GM18526 (cell line): Measurements from ENCODE around the gene RFC2.

Experiments
- POLR2A ChIP-seq: IDR thresholded peaks from 3 replicates; pipeline ENCODE4 v1.6.1; 2011; ENCODE audit not compliant: insufficient read length; ENCODE audit errors: extremely low read depth

The RFC2 gene

DNA sequence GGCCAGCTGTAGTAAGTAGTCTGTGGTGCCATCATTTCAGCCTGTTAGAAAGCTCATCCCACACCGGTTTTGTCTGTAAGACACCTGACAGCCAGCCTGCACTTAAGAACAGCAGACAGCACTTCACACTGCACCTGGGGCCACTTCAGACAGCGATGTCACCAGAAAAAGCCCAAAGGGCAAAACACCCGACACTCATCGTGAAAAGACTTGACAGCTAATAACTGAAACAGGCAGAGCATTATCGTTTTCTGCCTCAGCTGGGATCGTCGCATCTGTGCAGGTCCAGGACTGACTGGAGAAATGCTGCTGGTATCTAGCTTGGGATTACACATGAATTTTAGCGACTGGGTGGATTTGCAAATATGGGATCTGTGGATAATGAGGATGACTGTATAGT, 61.1 kb downstream of the RFC2 start:
- TF ChIP-seq POLR2A, result no peak

DNA sequence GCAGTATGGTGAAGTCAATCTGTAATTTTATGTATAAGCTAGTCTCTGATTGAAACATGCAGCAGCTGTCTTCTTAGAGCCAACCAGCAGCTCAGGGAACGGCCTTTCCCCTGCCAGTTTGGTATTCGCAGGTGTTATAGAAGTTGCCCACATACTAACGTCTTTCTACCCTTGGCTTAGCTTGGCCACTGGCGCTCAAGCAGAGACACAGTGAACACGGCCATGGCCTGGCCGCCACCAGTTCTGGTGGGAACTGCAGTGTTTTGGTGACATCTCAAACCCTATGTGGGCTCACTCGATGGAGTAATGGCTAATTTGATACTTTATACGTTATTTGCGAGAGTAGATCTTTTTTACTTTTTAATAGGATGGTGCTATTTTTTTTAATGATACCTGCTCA, 63.0 kb downstream of the RFC2 start:
- TF ChIP-seq POLR2A, result no peak

- TF ChIP-seq POLR2A, result no peak
Measured at GRCh38 chr7:74190259-74190658, 63.9 kb downstream of the RFC2 start.

DNA sequence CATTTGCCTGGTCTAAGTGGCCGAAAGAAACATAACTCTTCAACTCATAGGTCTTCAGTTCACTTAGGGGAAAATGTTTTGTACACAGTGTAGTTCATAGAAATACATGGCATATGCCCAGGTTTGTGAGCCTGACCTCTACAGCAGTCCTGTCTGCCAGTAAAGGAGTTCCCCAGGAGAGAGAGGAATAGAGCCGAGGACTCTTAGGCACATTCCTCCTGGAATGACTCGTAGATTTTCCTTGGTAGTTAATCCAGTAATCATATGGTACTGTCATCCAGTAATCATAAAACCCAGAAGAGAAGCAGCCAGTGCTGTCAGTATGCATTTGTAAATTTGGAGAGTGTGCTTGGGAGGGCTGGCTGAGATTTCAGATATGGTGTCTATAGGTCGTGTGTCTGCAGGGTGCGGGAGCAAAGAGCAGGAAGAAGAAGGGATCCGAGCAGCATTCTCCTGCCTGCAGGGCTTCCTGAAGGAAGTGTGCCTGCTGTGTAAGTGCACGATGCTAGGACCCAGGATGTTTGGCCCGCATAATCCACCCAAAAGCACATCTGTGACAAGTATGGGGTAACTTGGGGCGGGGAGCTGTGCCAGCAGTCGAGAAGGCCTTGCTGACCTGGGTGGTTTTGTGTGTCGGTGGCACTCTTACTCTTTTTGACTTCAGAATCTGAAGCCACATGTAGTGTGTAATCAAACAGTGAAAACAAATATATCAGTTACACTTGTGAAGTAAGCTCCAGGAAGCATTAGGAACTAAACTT, 66.1 kb downstream of the RFC2 start:
- TF ChIP-seq POLR2A, result no peak

- TF ChIP-seq POLR2A, result no peak
Measured at GRCh38 chr7:74185636-74186035, 68.6 kb downstream of the RFC2 start.

DNA sequence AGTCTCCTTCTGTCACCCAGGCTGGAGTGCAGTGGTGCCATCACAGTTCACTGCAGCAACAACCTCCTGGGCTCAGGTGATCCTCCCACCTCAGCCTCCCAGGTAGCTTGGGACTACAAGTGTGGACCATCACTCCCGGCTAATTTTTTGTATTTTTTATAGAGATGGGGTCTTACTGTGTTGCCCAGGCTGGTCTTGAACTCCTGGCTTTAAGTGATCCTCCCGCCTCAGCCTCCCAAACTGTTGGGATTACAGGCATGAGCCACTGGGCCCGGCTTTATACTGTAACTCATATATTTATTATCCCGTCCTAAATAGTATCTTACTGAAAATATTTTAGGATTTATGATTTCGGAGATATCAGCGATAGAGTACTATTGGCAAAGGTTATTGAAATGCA, 69.2 kb downstream of the RFC2 start:
- no peak for TF ChIP-seq POLR2A

GRCh38 chr7:74183653-74184450, 70.3 kb downstream of the RFC2 start:
- TF ChIP-seq POLR2A, result no peak

DNA sequence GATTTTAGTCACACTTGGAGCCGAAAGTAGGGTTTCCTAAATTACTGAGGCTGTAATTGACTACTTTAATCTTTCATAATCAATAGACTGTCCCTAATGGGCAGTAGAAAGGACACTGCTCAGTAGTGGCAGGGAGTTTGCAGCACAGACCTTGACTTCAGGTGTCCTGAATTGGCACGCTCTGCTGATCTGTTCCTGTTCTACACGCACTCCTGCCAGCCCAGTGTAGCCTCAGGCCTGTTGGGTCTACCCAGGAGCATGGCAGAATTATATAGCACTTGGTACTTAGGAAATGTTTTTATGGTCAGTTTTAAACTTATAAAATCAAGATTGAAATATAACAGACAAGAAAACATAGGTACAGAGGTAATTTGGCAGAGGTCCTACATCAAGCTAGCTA, 71.1 kb downstream of the RFC2 start:
- TF ChIP-seq POLR2A, result no peak

DNA sequence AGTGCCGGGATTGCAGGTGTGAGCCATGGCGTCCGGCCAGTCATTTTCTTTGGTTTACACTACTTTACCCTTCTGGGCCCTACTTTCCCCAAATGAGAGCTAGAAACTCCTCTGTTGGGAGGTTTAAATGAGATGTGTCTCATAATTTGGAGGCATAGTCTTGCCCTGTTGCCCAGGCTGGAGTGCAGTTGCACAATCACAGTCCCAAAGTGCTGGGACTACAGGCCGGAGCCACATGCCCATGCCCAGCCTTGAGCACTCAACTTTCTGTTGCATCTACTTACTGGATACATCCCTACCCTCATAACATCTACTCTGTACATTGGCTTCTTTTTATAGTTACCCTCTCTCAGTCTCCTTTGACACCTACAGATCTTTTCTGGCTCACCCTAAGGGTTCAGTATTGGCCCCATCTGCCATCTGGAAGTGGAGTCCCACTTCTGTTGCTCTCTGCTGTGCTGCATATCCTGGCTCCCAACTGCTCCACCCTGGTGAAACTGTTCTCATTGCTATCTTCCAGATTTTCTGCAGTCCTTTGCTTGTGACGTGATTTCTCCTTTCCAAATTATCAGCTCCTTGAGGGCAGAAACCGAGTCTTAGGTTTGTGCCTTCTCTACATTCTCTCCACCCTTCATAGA, 71.6 kb downstream of the RFC2 start:
- no peak for TF ChIP-seq POLR2A

GRCh38 chr7:74181821-74182220, 72.4 kb downstream of the RFC2 start:
- no peak for TF ChIP-seq POLR2A
